Hepatic stellate cell (primary cell): ENCODE data around the gene IMMP1L.
"Not testable (repeated sequence)": the region's sequence is repeated elsewhere in the genome, so short reads cannot be mapped to it uniquely, and the experiment has no call there.

ENCODE experiments used
- DNase-seq: peaks from one replicate; pipeline ENCODE4 v3.0.0; 2011; ENCODE audit warnings: low spot score

IMMP1L gene

GRCh38 chr11:31509429-31510345, at the start of gene IMMP1L, which contains the start of gene ELP4:
TSS of gene IMMP1L (minus strand) at chr11:31509622. CDS start at chr11:31463276, 46,346 bp downstream.
TSS of gene ELP4 (plus strand) at chr11:31509767. CDS start at chr11:31509785, 18 bp downstream.
- peak; percentile 100 for DNase-seq

- no peak for DNase-seq
Observed at GRCh38 chr11:31558001-31558400, 48.6 kb upstream of the IMMP1L start.

GRCh38 chr11:31555938-31556337, 46.5 kb upstream of the IMMP1L start:
- no peak for DNase-seq

- no peak for DNase-seq
Observed at GRCh38 chr11:31542862-31543261, 33.4 kb upstream of the IMMP1L start.

- DNase-seq = no peak
Observed at GRCh38 chr11:31535479-31535878, 26.1 kb upstream of the IMMP1L start.

GRCh38 chr11:31531293-31531692, 21.9 kb upstream of the IMMP1L start:
- no peak for DNase-seq

- DNase-seq = no peak
Observed at GRCh38 chr11:31529701-31530100, 20.3 kb upstream of the IMMP1L start.

- no peak for DNase-seq
Observed at GRCh38 chr11:31529189-31529588, 19.8 kb upstream of the IMMP1L start.

GRCh38 chr11:31521497-31522150, 12.2 kb upstream of the IMMP1L start:
- DNase-seq = no peak

GRCh38 chr11:31512117-31512516, 2.7 kb upstream of the IMMP1L start:
- no peak for DNase-seq

- DNase-seq = peak; percentile 11
Observed at GRCh38 chr11:31509051-31509428, 382 bp downstream of the IMMP1L start.

- DNase-seq = no peak
Observed at GRCh38 chr11:31500560-31500959, 8.9 kb downstream of the IMMP1L start.

- no peak for DNase-seq
Observed at GRCh38 chr11:31499576-31500178, 9.7 kb downstream of the IMMP1L start.

- DNase-seq = not testable (repeated sequence)
Observed at GRCh38 chr11:31493762-31494161, 15.7 kb downstream of the IMMP1L start.

- no peak for DNase-seq
Observed at GRCh38 chr11:31493235-31493634, 16.2 kb downstream of the IMMP1L start.

GRCh38 chr11:31492320-31492913, 17.0 kb downstream of the IMMP1L start:
- DNase-seq = no peak

GRCh38 chr11:31487848-31488247, 21.6 kb downstream of the IMMP1L start:
- DNase-seq = peak; percentile 10

GRCh38 chr11:31484497-31484896, 24.9 kb downstream of the IMMP1L start:
- DNase-seq = no peak

GRCh38 chr11:31480930-31481329, 28.5 kb downstream of the IMMP1L start:
- no peak for DNase-seq

- no peak for DNase-seq
Observed at GRCh38 chr11:31479066-31479465, 30.4 kb downstream of the IMMP1L start.

- no peak for DNase-seq
Observed at GRCh38 chr11:31478223-31478590, 31.2 kb downstream of the IMMP1L start.

GRCh38 chr11:31477528-31478222, 31.7 kb downstream of the IMMP1L start:
- no peak for DNase-seq
